ENCODE results near the gene CALR3.
A peak's percentile ranks its signal among the peaks of the same experiment; 100 is the strongest.

DNA sequence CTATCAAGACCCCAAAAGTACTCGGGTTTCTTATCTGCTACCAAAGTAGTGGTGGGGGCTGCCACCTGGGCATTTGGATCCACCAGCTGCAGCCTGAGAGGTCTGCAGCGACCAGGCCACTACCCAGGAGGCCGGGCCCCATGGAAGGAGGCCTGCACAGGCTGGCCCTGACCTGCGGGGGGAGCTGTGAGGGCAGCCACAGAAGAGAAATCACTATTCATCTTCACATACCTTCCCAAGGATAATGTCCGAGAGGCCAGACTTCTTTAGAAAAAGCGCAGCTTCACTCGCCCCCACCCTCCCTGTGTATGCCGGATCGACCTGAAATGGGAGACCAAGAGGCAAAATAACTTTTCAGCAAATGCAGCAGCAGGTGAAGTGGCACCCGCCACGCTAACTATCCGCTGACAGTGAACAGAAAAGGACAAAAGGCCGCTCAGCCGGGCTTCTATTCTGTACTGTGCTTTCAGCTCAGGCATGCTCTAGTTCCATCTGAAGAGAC, 54.3 kb downstream of the CALR3 start:
- TF ChIP-seq, protein P1, sequence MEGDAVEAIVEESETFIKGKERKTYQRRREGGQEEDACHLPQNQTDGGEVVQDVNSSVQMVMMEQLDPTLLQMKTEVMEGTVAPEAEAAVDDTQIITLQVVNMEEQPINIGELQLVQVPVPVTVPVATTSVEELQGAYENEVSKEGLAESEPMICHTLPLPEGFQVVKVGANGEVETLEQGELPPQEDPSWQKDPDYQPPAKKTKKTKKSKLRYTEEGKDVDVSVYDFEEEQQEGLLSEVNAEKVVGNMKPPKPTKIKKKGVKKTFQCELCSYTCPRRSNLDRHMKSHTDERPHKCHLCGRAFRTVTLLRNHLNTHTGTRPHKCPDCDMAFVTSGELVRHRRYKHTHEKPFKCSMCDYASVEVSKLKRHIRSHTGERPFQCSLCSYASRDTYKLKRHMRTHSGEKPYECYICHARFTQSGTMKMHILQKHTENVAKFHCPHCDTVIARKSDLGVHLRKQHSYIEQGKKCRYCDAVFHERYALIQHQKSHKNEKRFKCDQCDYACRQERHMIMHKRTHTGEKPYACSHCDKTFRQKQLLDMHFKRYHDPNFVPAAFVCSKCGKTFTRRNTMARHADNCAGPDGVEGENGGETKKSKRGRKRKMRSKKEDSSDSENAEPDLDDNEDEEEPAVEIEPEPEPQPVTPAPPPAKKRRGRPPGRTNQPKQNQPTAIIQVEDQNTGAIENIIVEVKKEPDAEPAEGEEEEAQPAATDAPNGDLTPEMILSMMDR (IDR thresholded peaks at IDR 0.05; ENCODE audit: low read depth, low read length, missing input control), result peak; percentile 33
- TF ChIP-seq RAD21 (IDR thresholded peaks at IDR 0.05), result peak; percentile 32 to 66
- TF ChIP-seq YY1 (IDR thresholded peaks at IDR 0.05), result no peak
- TF ChIP-seq TAF1 (conservative IDR thresholded peaks at IDR 0.05), result no peak
- TF ChIP-seq, protein P2, sequence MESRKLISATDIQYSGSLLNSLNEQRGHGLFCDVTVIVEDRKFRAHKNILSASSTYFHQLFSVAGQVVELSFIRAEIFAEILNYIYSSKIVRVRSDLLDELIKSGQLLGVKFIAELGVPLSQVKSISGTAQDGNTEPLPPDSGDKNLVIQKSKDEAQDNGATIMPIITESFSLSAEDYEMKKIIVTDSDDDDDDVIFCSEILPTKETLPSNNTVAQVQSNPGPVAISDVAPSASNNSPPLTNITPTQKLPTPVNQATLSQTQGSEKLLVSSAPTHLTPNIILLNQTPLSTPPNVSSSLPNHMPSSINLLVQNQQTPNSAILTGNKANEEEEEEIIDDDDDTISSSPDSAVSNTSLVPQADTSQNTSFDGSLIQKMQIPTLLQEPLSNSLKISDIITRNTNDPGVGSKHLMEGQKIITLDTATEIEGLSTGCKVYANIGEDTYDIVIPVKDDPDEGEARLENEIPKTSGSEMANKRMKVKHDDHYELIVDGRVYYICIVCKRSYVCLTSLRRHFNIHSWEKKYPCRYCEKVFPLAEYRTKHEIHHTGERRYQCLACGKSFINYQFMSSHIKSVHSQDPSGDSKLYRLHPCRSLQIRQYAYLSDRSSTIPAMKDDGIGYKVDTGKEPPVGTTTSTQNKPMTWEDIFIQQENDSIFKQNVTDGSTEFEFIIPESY (IDR thresholded peaks at IDR 0.05), result no peak
- no peak for TF ChIP-seq EGR1 (IDR thresholded peaks at IDR 0.05; ENCODE audit: low read depth in 2 of 2)
- no peak for TF ChIP-seq NR2F2 (IDR thresholded peaks at IDR 0.05)
- no peak for TF ChIP-seq FOXA1 (IDR thresholded peaks at IDR 0.05)
- TF ChIP-seq, protein P3, sequence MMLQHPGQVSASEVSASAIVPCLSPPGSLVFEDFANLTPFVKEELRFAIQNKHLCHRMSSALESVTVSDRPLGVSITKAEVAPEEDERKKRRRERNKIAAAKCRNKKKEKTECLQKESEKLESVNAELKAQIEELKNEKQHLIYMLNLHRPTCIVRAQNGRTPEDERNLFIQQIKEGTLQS (IDR thresholded peaks at IDR 0.05), result no peak
- TF ChIP-seq, protein P4, sequence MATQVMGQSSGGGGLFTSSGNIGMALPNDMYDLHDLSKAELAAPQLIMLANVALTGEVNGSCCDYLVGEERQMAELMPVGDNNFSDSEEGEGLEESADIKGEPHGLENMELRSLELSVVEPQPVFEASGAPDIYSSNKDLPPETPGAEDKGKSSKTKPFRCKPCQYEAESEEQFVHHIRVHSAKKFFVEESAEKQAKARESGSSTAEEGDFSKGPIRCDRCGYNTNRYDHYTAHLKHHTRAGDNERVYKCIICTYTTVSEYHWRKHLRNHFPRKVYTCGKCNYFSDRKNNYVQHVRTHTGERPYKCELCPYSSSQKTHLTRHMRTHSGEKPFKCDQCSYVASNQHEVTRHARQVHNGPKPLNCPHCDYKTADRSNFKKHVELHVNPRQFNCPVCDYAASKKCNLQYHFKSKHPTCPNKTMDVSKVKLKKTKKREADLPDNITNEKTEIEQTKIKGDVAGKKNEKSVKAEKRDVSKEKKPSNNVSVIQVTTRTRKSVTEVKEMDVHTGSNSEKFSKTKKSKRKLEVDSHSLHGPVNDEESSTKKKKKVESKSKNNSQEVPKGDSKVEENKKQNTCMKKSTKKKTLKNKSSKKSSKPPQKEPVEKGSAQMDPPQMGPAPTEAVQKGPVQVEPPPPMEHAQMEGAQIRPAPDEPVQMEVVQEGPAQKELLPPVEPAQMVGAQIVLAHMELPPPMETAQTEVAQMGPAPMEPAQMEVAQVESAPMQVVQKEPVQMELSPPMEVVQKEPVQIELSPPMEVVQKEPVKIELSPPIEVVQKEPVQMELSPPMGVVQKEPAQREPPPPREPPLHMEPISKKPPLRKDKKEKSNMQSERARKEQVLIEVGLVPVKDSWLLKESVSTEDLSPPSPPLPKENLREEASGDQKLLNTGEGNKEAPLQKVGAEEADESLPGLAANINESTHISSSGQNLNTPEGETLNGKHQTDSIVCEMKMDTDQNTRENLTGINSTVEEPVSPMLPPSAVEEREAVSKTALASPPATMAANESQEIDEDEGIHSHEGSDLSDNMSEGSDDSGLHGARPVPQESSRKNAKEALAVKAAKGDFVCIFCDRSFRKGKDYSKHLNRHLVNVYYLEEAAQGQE (IDR thresholded peaks at IDR 0.05), result no peak
- no peak for TF ChIP-seq JUND (IDR thresholded peaks at IDR 0.05)
